ENCODE data around the gene SMYD3. TPM values are rescaled to one million over a fixed set of nuclear protein-coding genes. Genes with fewer than 3 reads are reported as not detected.

The SMYD3 gene
- total and polyA plus RNA-seq, 2 of the 13 experiments (the other 11 are each of a cell fraction or from before 2014, with no cell fraction given): 27.7 to 35.8 TPM

DNA sequence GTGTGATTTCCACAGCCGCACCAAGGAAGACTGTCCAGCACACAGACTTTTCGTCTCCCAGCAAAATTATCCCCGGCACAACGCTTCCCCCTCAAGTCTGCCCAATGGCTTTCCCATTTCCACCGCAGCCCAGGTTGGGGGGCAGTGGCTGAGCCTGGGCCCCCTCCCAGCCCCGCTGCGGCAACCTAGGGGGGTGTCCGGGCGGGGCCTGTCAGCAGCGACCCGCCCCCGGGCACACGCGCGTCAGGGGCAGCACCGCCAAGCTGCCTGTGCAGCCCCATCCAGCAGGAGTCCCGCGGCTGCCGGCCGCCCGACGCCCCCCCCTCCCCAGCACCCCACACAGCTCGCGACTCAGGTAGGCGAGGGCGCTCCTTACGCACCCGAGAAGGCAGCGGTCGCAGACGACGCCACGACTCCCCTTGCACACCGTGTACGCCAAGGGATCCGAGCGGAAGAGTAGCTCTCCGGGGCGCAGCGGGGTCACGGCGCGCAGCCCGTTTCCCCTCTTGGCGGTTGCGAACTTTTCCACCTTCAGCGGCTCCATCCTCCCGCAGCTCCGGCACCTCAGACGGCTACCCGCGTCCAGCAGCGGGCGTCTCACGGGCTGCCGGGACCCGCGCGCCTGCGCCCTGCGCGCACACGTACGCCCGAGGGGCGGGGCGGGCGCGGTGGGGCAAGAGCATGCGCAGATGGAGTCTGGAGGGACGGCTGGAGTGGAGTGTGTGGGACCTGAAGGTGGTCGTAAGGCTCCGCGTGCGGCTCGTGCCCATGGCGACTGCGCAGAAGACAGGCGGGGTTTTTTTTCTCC lies at the start of gene SMYD3 (continued):
- TF ChIP-seq THAP11 (CRISPR knock-in tag; IDR thresholded peaks at IDR 0.05) (peak; percentile 48), ZNF567 (CRISPR knock-in tag; IDR thresholded peaks at IDR 0.05; ENCODE audit: borderline replicate concordance) (no peak), ZNF10 (CRISPR knock-in tag; IDR thresholded peaks at IDR 0.05; ENCODE audit: borderline replicate concordance, low read depth) (no peak), U2AF1 (optimal IDR thresholded peaks at IDR 0.05; ENCODE audit: low read depth, low read length) (no peak), ARID2 (CRISPR knock-in tag; IDR thresholded peaks at IDR 0.05; ENCODE audit: borderline replicate concordance) (no peak), MED13 (CRISPR knock-in tag; IDR thresholded peaks at IDR 0.05) (no peak), ZNF577 (CRISPR knock-in tag; IDR thresholded peaks at IDR 0.05; ENCODE audit: borderline replicate concordance, low read depth) (no peak), ZMYM3 (CRISPR knock-in tag; IDR thresholded peaks at IDR 0.05) (no peak), MXI1 (IDR thresholded peaks at IDR 0.05; ENCODE audit: borderline replicate concordance, low read depth, low read length) (peak; percentile 15; the same call in 1 of the 3 replicates), ZNF333 (CRISPR knock-in tag; IDR thresholded peaks at IDR 0.05; ENCODE audit: borderline replicate concordance) (peak; percentile 64; the same call in 1 of the 2 replicates), NRL (CRISPR knock-in tag; IDR thresholded peaks at IDR 0.05; ENCODE audit: borderline replicate concordance) (peak; percentile 30; the same call in 1 of the 2 replicates), FLYWCH1 (CRISPR knock-in tag; IDR thresholded peaks at IDR 0.05) (no peak), ZNF530 (CRISPR knock-in tag; IDR thresholded peaks at IDR 0.05; ENCODE audit: low read depth) (no peak), KLF11 (CRISPR knock-in tag; IDR thresholded peaks at IDR 0.05) (no peak), STAT5B (CRISPR knock-in tag; IDR thresholded peaks at IDR 0.05) (no peak), SP140L (CRISPR knock-in tag; IDR thresholded peaks at IDR 0.05; ENCODE audit: borderline replicate concordance) (no peak), SMAD9 (CRISPR knock-in tag; IDR thresholded peaks at IDR 0.05) (no peak), ZNF788 (CRISPR knock-in tag; IDR thresholded peaks at IDR 0.05; ENCODE audit: borderline replicate concordance) (peak; percentile 61; the same call in 1 of the 2 replicates)
- TF ChIP-seq, protein P1, sequence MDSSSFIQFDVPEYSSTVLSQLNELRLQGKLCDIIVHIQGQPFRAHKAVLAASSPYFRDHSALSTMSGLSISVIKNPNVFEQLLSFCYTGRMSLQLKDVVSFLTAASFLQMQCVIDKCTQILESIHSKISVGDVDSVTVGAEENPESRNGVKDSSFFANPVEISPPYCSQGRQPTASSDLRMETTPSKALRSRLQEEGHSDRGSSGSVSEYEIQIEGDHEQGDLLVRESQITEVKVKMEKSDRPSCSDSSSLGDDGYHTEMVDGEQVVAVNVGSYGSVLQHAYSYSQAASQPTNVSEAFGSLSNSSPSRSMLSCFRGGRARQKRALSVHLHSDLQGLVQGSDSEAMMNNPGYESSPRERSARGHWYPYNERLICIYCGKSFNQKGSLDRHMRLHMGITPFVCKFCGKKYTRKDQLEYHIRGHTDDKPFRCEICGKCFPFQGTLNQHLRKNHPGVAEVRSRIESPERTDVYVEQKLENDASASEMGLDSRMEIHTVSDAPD (CRISPR knock-in tag; IDR thresholded peaks at IDR 0.05): no peak
- TF ChIP-seq, protein P2, sequence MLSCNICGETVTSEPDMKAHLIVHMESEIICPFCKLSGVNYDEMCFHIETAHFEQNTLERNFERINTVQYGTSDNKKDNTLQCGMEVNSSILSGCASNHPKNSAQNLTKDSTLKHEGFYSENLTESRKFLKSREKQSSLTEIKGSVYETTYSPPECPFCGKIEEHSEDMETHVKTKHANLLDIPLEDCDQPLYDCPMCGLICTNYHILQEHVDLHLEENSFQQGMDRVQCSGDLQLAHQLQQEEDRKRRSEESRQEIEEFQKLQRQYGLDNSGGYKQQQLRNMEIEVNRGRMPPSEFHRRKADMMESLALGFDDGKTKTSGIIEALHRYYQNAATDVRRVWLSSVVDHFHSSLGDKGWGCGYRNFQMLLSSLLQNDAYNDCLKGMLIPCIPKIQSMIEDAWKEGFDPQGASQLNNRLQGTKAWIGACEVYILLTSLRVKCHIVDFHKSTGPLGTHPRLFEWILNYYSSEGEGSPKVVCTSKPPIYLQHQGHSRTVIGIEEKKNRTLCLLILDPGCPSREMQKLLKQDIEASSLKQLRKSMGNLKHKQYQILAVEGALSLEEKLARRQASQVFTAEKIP (CRISPR knock-in tag; IDR thresholded peaks at IDR 0.05; ENCODE audit: borderline replicate concordance): no peak
- TF ChIP-seq, protein P3, sequence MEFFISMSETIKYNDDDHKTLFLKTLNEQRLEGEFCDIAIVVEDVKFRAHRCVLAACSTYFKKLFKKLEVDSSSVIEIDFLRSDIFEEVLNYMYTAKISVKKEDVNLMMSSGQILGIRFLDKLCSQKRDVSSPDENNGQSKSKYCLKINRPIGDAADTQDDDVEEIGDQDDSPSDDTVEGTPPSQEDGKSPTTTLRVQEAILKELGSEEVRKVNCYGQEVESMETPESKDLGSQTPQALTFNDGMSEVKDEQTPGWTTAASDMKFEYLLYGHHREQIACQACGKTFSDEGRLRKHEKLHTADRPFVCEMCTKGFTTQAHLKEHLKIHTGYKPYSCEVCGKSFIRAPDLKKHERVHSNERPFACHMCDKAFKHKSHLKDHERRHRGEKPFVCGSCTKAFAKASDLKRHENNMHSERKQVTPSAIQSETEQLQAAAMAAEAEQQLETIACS (CRISPR knock-in tag; IDR thresholded peaks at IDR 0.05): peak; percentile 91
- TF ChIP-seq, protein P4, sequence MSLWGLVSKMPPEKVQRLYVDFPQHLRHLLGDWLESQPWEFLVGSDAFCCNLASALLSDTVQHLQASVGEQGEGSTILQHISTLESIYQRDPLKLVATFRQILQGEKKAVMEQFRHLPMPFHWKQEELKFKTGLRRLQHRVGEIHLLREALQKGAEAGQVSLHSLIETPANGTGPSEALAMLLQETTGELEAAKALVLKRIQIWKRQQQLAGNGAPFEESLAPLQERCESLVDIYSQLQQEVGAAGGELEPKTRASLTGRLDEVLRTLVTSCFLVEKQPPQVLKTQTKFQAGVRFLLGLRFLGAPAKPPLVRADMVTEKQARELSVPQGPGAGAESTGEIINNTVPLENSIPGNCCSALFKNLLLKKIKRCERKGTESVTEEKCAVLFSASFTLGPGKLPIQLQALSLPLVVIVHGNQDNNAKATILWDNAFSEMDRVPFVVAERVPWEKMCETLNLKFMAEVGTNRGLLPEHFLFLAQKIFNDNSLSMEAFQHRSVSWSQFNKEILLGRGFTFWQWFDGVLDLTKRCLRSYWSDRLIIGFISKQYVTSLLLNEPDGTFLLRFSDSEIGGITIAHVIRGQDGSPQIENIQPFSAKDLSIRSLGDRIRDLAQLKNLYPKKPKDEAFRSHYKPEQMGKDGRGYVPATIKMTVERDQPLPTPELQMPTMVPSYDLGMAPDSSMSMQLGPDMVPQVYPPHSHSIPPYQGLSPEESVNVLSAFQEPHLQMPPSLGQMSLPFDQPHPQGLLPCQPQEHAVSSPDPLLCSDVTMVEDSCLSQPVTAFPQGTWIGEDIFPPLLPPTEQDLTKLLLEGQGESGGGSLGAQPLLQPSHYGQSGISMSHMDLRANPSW (CRISPR knock-in tag; IDR thresholded peaks at IDR 0.05; ENCODE audit: borderline replicate concordance): no peak
